ENCODE results near the gene OSBPL3. TPM values are rescaled to one million over a fixed set of nuclear protein-coding genes. Genes with fewer than 3 reads are reported as not detected.

The OSBPL3 gene
- total RNA-seq, 1 donor from 2014 or later: 59.2 TPM

DNA sequence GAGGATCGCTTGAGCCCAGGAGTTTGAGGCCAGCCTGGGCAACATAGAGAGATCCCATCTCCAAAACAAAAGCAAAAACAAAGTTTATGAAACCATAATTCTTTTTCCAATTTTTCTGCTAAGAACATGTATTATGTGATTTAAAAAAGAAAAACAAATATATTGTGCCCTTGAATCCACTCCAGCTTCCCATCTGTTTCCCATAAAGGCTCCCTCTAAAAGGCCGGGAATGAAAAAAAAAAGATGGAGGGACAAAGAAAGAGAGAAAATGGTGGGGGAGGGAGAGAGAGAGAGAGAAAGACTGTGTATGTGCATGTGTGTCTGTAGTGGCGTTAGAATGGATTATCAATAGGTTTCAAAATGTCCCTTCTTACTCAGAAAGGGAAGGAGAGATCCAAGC is 202.2 kb downstream of the OSBPL3 start:
- no peaks in the 10 kb centered on the region for H3K9me3 ChIP-seq
- no peak for DNase-seq (ENCODE audit: extremely low spot score in 2 of 2)
- peaks cover 8% of the 10 kb centered on the region for H3K4me1 ChIP-seq
- intact Hi-C loops (cut with DNase I): no loop called here
- no peak overlapping the region for H3K27ac ChIP-seq
- H3K36me3 ChIP-seq: no peaks in the 10 kb centered on the region
- H3K27me3 ChIP-seq: no peaks in the 10 kb centered on the region
- TF ChIP-seq POLR2AphosphoS5 (IDR thresholded peaks at IDR 0.05; ENCODE audit: insufficient read depth in 1 of 2, low read depth in 1 of 2): no peak
- TF ChIP-seq, protein P1, sequence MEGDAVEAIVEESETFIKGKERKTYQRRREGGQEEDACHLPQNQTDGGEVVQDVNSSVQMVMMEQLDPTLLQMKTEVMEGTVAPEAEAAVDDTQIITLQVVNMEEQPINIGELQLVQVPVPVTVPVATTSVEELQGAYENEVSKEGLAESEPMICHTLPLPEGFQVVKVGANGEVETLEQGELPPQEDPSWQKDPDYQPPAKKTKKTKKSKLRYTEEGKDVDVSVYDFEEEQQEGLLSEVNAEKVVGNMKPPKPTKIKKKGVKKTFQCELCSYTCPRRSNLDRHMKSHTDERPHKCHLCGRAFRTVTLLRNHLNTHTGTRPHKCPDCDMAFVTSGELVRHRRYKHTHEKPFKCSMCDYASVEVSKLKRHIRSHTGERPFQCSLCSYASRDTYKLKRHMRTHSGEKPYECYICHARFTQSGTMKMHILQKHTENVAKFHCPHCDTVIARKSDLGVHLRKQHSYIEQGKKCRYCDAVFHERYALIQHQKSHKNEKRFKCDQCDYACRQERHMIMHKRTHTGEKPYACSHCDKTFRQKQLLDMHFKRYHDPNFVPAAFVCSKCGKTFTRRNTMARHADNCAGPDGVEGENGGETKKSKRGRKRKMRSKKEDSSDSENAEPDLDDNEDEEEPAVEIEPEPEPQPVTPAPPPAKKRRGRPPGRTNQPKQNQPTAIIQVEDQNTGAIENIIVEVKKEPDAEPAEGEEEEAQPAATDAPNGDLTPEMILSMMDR (IDR thresholded peaks at IDR 0.05): no peak
- no peak for TF ChIP-seq POLR2A (IDR thresholded peaks at IDR 0.05)
- H3K4me3 ChIP-seq: no peak overlapping the region

DNA sequence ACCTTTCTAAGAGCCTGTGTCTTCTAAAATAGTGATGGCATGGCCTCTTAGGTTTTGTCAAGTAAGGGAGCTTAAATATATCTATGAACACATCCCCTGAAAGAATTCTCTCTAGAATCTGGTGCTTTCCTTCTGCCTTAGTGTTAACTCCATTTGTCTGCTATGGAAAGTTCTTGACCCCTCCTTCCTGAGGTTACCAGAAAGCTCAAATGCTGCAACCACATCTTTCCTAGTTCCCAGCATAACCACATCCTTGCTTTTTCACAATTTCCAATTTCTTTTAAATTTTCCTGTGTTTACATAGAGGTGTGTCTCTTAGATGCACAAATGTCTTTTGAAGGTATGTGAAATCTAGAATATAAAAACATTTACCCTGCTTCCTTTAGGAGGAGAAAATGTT is 206.3 kb downstream of the OSBPL3 start:
- Histone ChIP-seq H3K9me3 (no peaks in the 10 kb centered on the region), H3K4me1 (peaks cover 3% of the 10 kb centered on the region), H3K27ac (no peak overlapping the region), H3K4me3 (no peak overlapping the region), H3K36me3 (no peaks in the 10 kb centered on the region), H3K27me3 (no peaks in the 10 kb centered on the region)
- intact Hi-C loops (cut with DNase I): no loop called here
- DNase-seq (ENCODE audit: extremely low spot score in 2 of 2): no peak
- TF ChIP-seq, protein P1 (IDR thresholded peaks at IDR 0.05): no peak
- TF ChIP-seq POLR2AphosphoS5 (IDR thresholded peaks at IDR 0.05; ENCODE audit: insufficient read depth in 1 of 2, low read depth in 1 of 2): no peak
- no peak for TF ChIP-seq POLR2A (IDR thresholded peaks at IDR 0.05)

DNA sequence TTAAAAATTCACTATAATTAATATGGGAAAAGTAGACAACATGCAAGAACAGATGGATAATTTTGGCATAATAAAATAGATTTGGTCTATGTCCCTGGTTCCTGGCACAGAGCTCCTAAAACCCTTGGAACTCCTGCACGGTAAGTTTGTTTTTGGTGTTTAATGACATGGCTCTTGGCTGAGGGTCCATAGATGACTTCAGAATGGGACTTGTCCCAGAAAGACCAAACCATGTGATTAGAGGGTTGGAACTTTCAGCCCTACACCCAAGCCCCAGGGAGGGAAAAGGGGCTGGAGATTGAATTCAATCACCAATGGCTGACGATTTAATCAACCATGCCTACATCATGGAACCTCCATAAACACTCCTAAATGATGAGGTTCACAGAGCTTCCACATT is 210.1 kb downstream of the OSBPL3 start:
- no peak for DNase-seq (ENCODE audit: extremely low spot score in 2 of 2)
- Histone ChIP-seq H3K9me3 (no peaks in the 10 kb centered on the region), H3K4me3 (no peak overlapping the region), H3K27me3 (no peaks in the 10 kb centered on the region), H3K27ac (no peak overlapping the region), H3K4me1 (no peaks in the 10 kb centered on the region), H3K36me3 (no peaks in the 10 kb centered on the region)
- TF ChIP-seq, protein P1 (IDR thresholded peaks at IDR 0.05): no peak
- TF ChIP-seq POLR2AphosphoS5 (IDR thresholded peaks at IDR 0.05; ENCODE audit: insufficient read depth in 1 of 2, low read depth in 1 of 2) (no peak), POLR2A (IDR thresholded peaks at IDR 0.05) (no peak)
- intact Hi-C loops (cut with DNase I): no loop called here

DNA sequence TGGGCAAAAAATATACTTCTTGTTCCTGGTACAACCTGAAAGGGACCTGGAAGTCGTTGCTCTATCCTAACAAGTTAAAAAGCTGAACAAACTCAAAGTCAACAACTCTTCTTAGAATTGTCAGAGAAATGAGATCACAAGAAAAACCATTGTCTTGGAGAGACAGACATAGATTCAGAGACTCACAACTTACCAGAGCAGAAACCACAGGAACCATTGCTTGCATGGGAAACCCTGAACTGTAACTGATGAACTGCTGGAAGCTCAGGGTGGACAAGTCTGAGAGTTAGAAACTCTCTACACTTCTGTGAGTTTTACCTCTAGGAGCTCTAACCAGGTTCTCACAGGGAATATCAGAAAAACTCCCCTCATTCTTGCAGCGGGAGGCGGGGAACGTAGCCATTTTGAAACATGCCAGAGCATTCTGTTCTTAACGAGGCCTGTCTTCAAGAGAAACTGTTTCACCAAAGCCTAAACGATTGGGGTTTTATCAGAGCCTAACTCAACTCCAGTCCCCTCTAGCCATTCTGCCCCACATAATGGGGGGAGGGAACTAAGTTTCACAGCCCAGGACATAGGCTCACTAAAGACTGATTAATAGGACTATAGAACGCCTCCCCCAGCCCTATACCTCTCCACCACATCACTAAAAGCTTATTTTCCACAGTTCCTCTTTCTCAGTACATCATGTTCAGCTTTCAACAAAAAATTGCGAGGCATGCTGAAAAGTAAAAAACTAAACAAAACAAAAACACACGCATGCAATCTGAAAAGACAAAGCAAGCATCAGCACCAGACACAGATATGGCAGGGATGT is 210.8 kb downstream of the OSBPL3 start:
- no peaks in the 10 kb centered on the region for H3K36me3 ChIP-seq
- H3K4me1 ChIP-seq: no peaks in the 10 kb centered on the region
- H3K4me3 ChIP-seq: no peak overlapping the region
- no peaks in the 10 kb centered on the region for H3K27me3 ChIP-seq
- no peaks in the 10 kb centered on the region for H3K9me3 ChIP-seq
- no peak for DNase-seq (ENCODE audit: extremely low spot score in 2 of 2)
- TF ChIP-seq, protein P1 (IDR thresholded peaks at IDR 0.05): no peak
- no peak for TF ChIP-seq POLR2AphosphoS5 (IDR thresholded peaks at IDR 0.05; ENCODE audit: insufficient read depth in 1 of 2, low read depth in 1 of 2)
- TF ChIP-seq POLR2A (IDR thresholded peaks at IDR 0.05): no peak
- intact Hi-C loops (cut with DNase I): no loop called here
- H3K27ac ChIP-seq: no peak overlapping the region

DNA sequence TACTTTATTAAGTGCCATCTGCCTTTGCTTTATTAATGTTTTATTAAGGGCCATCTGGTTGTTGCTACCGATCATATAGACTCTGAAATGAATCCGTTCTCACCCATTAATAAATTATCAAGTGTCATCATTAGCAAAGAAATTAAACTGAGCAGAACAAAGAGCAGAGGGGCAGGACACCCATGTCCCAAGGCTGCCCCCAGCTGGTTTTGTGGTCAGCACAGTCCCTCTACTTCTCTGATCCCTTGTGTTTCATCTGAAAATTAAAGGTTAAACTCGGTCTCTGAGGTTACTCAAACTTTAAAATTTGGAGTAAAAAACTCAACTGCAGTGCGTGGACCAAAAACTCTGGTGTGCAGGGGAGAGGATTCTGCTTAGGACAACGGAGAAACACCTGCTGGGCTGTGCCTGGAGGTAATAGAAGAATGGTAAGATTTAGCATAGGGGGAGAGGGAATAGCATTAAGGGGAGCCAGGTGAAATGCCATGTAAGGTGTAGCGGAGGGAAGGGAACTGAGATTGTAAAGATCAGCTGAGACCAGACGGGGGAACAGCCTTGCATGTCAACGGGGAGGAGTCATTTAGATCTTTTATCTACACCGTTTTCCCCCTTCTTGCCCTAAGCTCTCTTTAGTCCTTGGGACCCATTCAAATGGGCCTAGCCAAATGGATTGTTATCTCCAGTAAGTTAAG is 212.0 kb downstream of the OSBPL3 start:
- Histone ChIP-seq H3K4me3 (no peak overlapping the region), H3K36me3 (no peaks in the 10 kb centered on the region), H3K27me3 (no peaks in the 10 kb centered on the region), H3K9me3 (no peaks in the 10 kb centered on the region), H3K4me1 (no peaks in the 10 kb centered on the region), H3K27ac (no peak overlapping the region)
- DNase-seq (ENCODE audit: extremely low spot score in 2 of 2): no peak
- intact Hi-C loops (cut with DNase I): no loop called here
- no peak for TF ChIP-seq POLR2AphosphoS5 (IDR thresholded peaks at IDR 0.05; ENCODE audit: insufficient read depth in 1 of 2, low read depth in 1 of 2)
- TF ChIP-seq, protein P1 (IDR thresholded peaks at IDR 0.05): no peak
- TF ChIP-seq POLR2A (IDR thresholded peaks at IDR 0.05): no peak
